ENCODE measurements around the gene ST6GAL2. TPM values are rescaled to one million over a fixed set of nuclear protein-coding genes. Genes with fewer than 3 reads are reported as not detected.

Gene ST6GAL2
- total and polyA plus RNA-seq, 2 experiments from 2014 or later: 13.4 to 25.7 TPM

- Mint-ChIP-seq H3K36me3 (ENCODE audit: low read depth) (peaks cover 5% of the 10 kb centered on the region; the same call in 2 of the 3 replicates), H3K27ac (no peak overlapping the region), H3K4me1 (peaks cover 8% of the 10 kb centered on the region), H3K27me3 (ENCODE audit: insufficient read depth, low read depth, poor library complexity) (no peaks in the 10 kb centered on the region), H3K4me3 (no peak overlapping the region), H3K9me3 (peaks cover 10% of the 10 kb centered on the region; the same call in 2 of the 3 replicates)
- no peak for TF ChIP-seq CTCF (conservative IDR thresholded peaks at IDR 0.05; ENCODE audit: low read depth in 2 of 2)
- TF ChIP-seq POLR2AphosphoS5 (IDR thresholded peaks at IDR 0.05; ENCODE audit: low read depth): no peak
- TF ChIP-seq ZNF331 (CRISPR knock-in tag; IDR thresholded peaks at IDR 0.05; ENCODE audit: low read depth): no peak
- TF ChIP-seq ZNF462 (CRISPR knock-in tag; IDR thresholded peaks at IDR 0.05): no peak
- no peak for TF ChIP-seq JUNB (IDR thresholded peaks at IDR 0.05; ENCODE audit: unreplicated experiment)
- no peak for TF ChIP-seq EZH2 (IDR thresholded peaks at IDR 0.05; ENCODE audit: low read depth, unreplicated experiment)
- no peak for TF ChIP-seq ZNF114 (CRISPR knock-in tag; IDR thresholded peaks at IDR 0.05)
- no peak for TF ChIP-seq REST (IDR thresholded peaks at IDR 0.05; ENCODE audit: unreplicated experiment)
- TF ChIP-seq STAT1 (IDR thresholded peaks at IDR 0.05; ENCODE audit: unreplicated experiment): no peak
- no peak for TF ChIP-seq ETS1 (IDR thresholded peaks at IDR 0.05)
- no peak for TF ChIP-seq EZH2phosphoT487 (IDR thresholded peaks at IDR 0.05; ENCODE audit: unreplicated experiment)
- H3K79me2 ChIP-seq (replicated peaks; ENCODE audit: insufficient read depth): no peaks in the 10 kb centered on the region
- no peaks in the 10 kb centered on the region for H3K27me3 ChIP-seq (ENCODE audit: insufficient read depth)
- no peaks in the 10 kb centered on the region for H3K36me3 ChIP-seq (ENCODE audit: insufficient read depth)
- 0 out of 2 replicates have a peak, but pooled peaks cover 8% of the 10 kb centered on the region for H3K9me2 ChIP-seq (ENCODE audit: insufficient read depth)
- no peak overlapping the region for H3K4me2 ChIP-seq
- H3K4me1 ChIP-seq (ENCODE audit: insufficient read depth): peaks cover 16% of the 10 kb centered on the region
- ATAC-seq (no peak), DNase-seq (ENCODE audit: low spot score) (no peak)
- no peaks in the 10 kb centered on the region for H4K20me1 ChIP-seq (replicated peaks; ENCODE audit: insufficient read depth)
- no peak overlapping the region for H3K27ac ChIP-seq (ENCODE audit: low read depth)
- H2AFZ ChIP-seq: no peak overlapping the region
- H3K4me3 ChIP-seq: no peak overlapping the region
- no peaks in the 10 kb centered on the region for H3F3A ChIP-seq (replicated peaks; ENCODE audit: low read depth)
Measured at GRCh38 chr2:106771811-106772210, 114.2 kb downstream of the ST6GAL2 start.
